Measurements from ENCODE around the gene CNTN5. TPM values are rescaled to one million over a fixed set of nuclear protein-coding genes. Genes with fewer than 3 reads are reported as not detected.

CNTN5 gene
- total RNA-seq, 4 donors from 2014 or later: 0.16 TPM; not detected in 3

GRCh38 chr11:99960536-99960935, 939.8 kb downstream of the CNTN5 start:
- Histone ChIP-seq H3K27ac (no peak overlapping the region), H3K36me3 (no peaks in the 10 kb centered on the region), H3K4me3 (no peak overlapping the region), H3K9me3 (no peaks in the 10 kb centered on the region), H3K27me3 (no peaks in the 10 kb centered on the region), H3K4me1 (no peaks in the 10 kb centered on the region)
- intact Hi-C loops (cut with DNase I; ENCODE audit: low total_unique reads) (no loop called here), in situ Hi-C loops (cut with MboI; ENCODE audit: low sequenced_read_pairs in 4 of 4) (no loop called here)
- DNase-seq: no peak
- no peak for TF ChIP-seq POLR2A (IDR thresholded peaks at IDR 0.05)
- TF ChIP-seq, protein P1, sequence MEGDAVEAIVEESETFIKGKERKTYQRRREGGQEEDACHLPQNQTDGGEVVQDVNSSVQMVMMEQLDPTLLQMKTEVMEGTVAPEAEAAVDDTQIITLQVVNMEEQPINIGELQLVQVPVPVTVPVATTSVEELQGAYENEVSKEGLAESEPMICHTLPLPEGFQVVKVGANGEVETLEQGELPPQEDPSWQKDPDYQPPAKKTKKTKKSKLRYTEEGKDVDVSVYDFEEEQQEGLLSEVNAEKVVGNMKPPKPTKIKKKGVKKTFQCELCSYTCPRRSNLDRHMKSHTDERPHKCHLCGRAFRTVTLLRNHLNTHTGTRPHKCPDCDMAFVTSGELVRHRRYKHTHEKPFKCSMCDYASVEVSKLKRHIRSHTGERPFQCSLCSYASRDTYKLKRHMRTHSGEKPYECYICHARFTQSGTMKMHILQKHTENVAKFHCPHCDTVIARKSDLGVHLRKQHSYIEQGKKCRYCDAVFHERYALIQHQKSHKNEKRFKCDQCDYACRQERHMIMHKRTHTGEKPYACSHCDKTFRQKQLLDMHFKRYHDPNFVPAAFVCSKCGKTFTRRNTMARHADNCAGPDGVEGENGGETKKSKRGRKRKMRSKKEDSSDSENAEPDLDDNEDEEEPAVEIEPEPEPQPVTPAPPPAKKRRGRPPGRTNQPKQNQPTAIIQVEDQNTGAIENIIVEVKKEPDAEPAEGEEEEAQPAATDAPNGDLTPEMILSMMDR (IDR thresholded peaks at IDR 0.05 in 4 of 5, conservative IDR thresholded peaks at IDR 0.05 in 1 of 5): no peak
- no peak for ATAC-seq

- intact Hi-C loops (cut with DNase I; ENCODE audit: low total_unique reads) (no loop called here), in situ Hi-C loops (cut with MboI; ENCODE audit: low sequenced_read_pairs in 4 of 4) (no loop called here)
- TF ChIP-seq, protein P1 (IDR thresholded peaks at IDR 0.05 in 4 of 5, conservative IDR thresholded peaks at IDR 0.05 in 1 of 5): no peak
- TF ChIP-seq POLR2A (IDR thresholded peaks at IDR 0.05): no peak
- H3K4me1 ChIP-seq: no peaks in the 10 kb centered on the region
- H3K27ac ChIP-seq: no peak overlapping the region
- no peaks in the 10 kb centered on the region for H3K36me3 ChIP-seq
- ATAC-seq (no peak), DNase-seq (no peak)
- H3K9me3 ChIP-seq: no peaks in the 10 kb centered on the region
- no peaks in the 10 kb centered on the region for H3K27me3 ChIP-seq
- no peak overlapping the region for H3K4me3 ChIP-seq
Measured at GRCh38 chr11:99968336-99968735, 947.6 kb downstream of the CNTN5 start.

- H3K27me3 ChIP-seq: no peaks in the 10 kb centered on the region
- H3K36me3 ChIP-seq: no peaks in the 10 kb centered on the region
- intact Hi-C loops (cut with DNase I; ENCODE audit: low total_unique reads): no loop called here
- H3K27ac ChIP-seq: no peak overlapping the region
- H3K9me3 ChIP-seq: no peaks in the 10 kb centered on the region
- H3K4me3 ChIP-seq: no peak overlapping the region
- DNase-seq (no peak), ATAC-seq (no peak)
- no peaks in the 10 kb centered on the region for H3K4me1 ChIP-seq
- no peak for TF ChIP-seq POLR2A (IDR thresholded peaks at IDR 0.05)
- TF ChIP-seq, protein P1 (IDR thresholded peaks at IDR 0.05 in 4 of 5, conservative IDR thresholded peaks at IDR 0.05 in 1 of 5): no peak
- in situ Hi-C loops (cut with MboI; ENCODE audit: low sequenced_read_pairs in 4 of 4): no loop called here
Measured at GRCh38 chr11:99973993-99974392, 953.2 kb downstream of the CNTN5 start.

DNA sequence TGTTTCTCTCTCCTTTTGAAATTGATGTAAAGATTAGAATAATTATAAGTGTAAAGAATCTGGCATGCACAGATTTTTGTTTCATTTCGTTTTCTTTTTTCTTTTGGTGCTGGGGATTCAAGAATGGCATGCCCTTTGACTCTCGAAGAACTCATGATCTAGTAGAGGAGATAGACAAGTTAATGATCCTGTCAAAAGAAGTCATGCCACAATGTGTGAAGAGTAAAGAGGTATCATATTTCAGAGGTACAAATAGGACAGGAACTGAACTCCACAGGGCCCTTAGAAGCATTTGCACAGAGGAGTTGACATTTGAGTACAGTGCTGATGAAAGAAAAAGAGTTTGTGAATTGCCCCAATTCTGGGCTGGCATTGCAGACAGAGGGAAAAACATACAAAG, 958.3 kb downstream of the CNTN5 start:
- Histone ChIP-seq H3K4me3 (no peak overlapping the region), H3K27me3 (no peaks in the 10 kb centered on the region), H3K36me3 (no peaks in the 10 kb centered on the region), H3K4me1 (no peaks in the 10 kb centered on the region), H3K9me3 (no peaks in the 10 kb centered on the region), H3K27ac (no peak overlapping the region)
- intact Hi-C loops (cut with DNase I; ENCODE audit: low total_unique reads): no loop called here
- TF ChIP-seq, protein P1 (IDR thresholded peaks at IDR 0.05 in 4 of 5, conservative IDR thresholded peaks at IDR 0.05 in 1 of 5): no peak
- no peak for TF ChIP-seq POLR2A (IDR thresholded peaks at IDR 0.05)
- ATAC-seq (no peak), DNase-seq (no peak)
- in situ Hi-C loops (cut with MboI; ENCODE audit: low sequenced_read_pairs in 4 of 4): no loop called here

GRCh38 chr11:99987821-99988470, 967.2 kb downstream of the CNTN5 start:
- H3K27me3 ChIP-seq: no peaks in the 10 kb centered on the region
- H3K27ac ChIP-seq: no peak overlapping the region
- DNase-seq: no peak
- in situ Hi-C loops (cut with MboI; ENCODE audit: low sequenced_read_pairs in 4 of 4) (loop anchor here in 1 of 4 donors (10.0 kb wide), 1 partner anchor 63 kb away; no protein-coding TSS in a partner anchor), intact Hi-C loops (cut with DNase I; ENCODE audit: low total_unique reads) (no loop called here)
- H3K4me3 ChIP-seq: no peak overlapping the region
- no peaks in the 10 kb centered on the region for H3K36me3 ChIP-seq
- TF ChIP-seq, protein P1 (IDR thresholded peaks at IDR 0.05 in 4 of 5, conservative IDR thresholded peaks at IDR 0.05 in 1 of 5): no peak
- TF ChIP-seq POLR2A (IDR thresholded peaks at IDR 0.05): no peak
- ATAC-seq: no peak
- H3K4me1 ChIP-seq: no peaks in the 10 kb centered on the region
- no peaks in the 10 kb centered on the region for H3K9me3 ChIP-seq

Measured in gastrocnemius medialis (tissue), 4 donors.